GM18868 (cell line): ENCODE measurements around the gene ELL2.
A peak's percentile ranks its signal among the peaks of the same experiment; 100 is the strongest.

Source experiments
- ATAC-seq: cut with Tn5 transposase; IDR thresholded peaks from one replicate; pipeline ENCODE4 v1.9.1; 2021; ENCODE audit warnings: mild to moderate bottlenecking, moderate library complexity; ENCODE audit not compliant: unreplicated experiment

ELL2 gene

GRCh38 chr5:95956900-95957293, 4.8 kb downstream of the ELL2 start:
- ATAC-seq, result no peak

- no peak for ATAC-seq
Observed at GRCh38 chr5:95956021-95956899, 5.4 kb downstream of the ELL2 start.

DNA sequence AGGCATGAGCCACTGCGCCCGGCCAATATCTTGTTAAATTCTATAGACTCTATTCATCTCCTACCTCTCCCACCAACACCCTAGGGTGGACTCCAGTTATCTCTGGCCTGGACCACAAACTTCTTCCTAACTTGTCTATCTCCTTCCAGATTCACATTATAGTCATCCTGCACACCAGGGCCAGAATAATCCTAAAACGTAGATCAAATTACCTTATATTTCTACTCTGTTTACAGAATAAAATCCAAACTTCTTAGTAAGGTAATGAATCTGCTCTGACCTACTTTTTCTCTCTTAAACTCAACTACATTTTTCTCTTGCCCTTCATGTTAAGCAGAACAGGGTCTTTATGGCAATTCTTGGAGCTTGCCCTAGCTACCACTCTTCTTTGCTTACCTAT, 6.9 kb downstream of the ELL2 start:
- no peak for ATAC-seq

DNA sequence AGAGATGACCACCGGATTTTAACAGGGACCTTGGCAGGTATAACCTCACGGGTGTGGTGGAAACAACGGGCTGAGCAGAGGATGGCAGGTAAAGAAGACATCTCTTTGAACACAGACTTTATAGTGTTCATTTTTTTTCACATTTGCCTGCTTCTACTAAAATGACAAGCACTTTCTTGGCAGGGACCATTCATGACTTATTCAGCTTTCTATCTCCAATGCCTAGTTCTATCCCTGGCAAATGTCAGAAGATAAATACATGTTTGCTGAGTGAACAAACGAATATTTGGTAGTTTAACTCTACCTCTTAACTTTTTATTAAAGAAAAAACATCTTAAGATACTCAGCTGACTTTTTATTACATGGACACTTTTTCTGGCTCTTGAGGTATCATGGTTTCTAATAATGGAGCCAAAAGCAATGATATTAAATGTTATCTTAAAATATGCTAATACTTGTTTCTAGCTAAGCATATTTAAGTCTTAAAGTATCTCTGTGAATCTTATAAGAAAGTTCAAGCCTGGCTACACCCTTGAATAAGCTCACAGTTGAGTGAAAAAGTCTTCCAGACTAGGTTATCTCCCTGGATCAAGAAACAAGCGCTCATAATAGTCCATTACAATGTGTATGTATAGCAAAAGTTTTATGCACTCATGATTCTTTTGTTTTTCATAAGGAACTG, 8.5 kb downstream of the ELL2 start:
- ATAC-seq, result no peak

DNA sequence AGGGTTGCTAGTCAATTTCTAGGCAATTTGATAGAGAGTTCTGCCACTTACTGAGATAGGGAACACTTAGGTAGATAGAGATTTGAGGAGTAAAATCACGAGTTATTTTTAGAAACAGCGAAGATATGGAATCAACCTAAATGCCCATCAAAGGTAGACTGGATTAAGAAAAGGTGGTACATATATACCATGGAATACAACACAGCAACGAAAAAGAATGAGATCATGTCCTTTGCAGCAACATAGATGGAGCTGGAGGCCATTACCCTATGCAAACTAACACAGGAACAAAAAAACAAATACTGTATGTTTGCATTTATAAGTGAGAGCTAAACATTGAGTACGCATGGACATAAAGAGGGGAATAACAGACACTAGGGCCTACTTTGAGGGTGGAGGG, 9.7 kb downstream of the ELL2 start:
- ATAC-seq, result no peak

- ATAC-seq, result peak; percentile 61
Observed at GRCh38 chr5:95949810-95950209, 11.8 kb downstream of the ELL2 start.

- ATAC-seq, result no peak
Observed at GRCh38 chr5:95948631-95949030, 13.0 kb downstream of the ELL2 start.

DNA sequence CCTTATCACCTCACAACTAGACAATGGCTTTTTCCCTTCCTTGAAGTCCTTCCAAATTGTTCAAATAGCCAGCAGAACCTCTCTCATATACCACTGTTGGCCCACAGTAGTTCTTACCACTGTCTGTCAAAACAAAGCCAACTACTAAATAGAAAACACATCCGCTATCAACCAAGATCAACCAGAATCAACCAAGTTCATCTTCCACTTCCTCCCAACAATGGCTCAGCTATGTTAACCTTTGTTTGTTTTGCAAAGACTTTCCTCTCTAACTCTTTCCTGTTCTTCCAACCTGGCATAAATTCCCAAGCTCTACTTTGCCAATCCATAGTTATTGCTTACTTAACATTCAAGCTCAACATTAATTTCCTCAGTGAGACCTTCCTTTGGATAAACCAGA, 15.2 kb downstream of the ELL2 start:
- no peak for ATAC-seq

- ATAC-seq, result no peak
Observed at GRCh38 chr5:95942968-95943367, 18.7 kb downstream of the ELL2 start.

DNA sequence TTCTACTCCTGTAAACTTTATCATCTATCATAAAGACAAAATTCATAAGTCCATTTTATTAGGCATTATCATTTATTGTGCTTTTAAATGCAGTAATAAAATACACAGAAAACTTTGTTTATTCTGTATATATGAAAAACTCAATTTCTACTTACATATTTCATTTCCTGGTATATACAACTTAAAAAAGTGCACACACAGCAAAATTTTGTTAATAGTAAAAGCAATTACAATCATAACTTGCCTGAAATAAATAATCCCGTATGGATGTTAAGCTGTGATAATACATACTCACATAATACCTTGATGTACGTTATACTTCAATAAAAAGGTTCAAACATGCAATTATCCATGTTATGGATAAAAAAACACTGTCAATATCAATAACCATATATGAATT, 19.2 kb downstream of the ELL2 start:
- ATAC-seq, result no peak

GRCh38 chr5:95941756-95942155, 19.9 kb downstream of the ELL2 start:
- no peak for ATAC-seq

GRCh38 chr5:95940758-95941682, 20.6 kb downstream of the ELL2 start:
- ATAC-seq, result no peak

DNA sequence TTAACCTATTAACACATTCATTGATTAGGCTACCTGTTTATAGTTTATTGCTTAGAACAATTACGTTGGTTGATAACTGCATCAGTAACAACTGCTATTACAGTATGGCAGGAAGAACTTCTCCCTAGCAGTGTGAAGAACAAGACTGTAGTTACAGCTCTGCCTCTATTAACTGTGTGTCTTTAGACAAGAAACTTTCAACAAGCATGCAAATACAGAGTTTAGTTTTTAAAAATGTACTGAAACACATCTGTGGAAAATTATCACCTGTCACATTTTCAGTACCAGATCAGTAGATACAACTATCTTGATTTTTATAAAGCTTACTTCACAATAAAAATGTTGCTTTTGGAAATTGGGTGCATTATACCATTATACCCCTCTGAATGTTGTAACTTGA, 22.2 kb downstream of the ELL2 start:
- ATAC-seq, result peak; percentile 49

GRCh38 chr5:95938766-95939165, 22.9 kb downstream of the ELL2 start:
- no peak for ATAC-seq

DNA sequence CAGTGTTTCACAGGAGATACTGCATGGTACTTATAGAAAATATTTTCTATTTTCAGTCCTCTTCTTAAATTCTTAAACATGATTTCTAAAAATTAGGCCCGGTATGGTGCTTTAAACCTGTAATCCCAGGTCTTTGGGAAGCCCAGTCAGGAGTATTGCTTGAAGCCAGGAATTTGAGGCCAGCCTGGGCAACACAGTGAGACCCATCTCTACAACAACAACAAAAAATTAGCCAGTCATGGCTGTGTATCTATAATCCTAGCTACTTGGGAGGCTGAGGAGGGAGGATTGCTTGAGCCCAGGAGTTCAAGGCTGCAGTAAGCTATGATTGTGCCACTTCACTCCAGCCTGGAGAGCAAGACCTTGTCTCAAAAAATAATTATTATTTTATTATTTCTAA, 23.3 kb downstream of the ELL2 start:
- no peak for ATAC-seq

DNA sequence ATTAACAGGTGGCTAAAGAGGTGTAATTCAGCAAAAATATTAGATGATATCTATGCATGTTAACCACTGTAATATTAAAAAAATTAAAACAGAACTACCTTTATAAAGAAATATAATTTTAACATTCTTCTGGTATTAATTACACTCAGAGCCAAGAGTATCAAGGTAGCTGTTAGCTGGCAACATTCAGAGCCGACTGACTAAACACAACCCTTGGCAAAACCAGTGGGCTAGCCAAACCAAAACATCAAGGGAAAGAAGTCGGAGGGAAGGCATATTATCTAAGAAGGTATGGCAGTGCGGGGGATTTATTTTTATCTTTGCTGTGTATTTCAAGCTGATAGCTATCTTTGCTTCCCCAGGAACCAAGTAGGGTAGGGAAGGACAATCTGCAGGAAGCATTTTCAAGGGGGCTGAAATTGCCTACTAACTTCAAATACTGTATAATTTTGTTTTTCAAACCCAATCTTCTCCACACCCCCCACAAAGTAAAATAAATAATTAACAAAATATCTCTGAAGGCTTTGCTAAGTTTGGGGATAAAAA, 24.0 kb downstream of the ELL2 start:
- ATAC-seq, result no peak

DNA sequence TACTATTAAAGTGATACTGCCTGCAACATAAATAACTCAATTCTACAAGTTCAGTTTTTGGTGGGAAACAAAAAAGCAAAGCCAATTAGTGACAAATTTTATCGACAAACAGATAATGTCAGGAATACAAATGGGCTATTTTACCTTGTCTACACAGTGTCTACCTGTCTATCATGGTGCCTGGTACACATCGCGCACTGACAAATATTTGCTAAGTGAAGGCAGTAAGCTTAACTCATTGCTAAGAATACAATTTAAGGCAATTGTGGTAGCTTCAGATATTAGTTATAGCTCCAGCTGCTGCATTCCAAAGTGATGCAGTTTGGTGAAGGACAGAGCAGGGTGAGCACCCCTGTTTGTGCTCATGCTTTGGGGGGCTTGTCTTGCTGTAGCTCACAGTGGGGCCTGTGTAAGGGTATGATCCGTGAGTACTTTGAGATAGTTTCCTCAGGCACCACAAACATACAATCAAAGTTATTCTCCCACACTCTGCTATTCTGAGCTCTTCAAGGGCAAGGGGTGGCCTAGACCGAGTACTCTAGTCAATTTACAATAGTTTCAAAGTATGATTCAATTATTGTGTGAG, 24.7 kb downstream of the ELL2 start:
- no peak for ATAC-seq

GRCh38 chr5:95935553-95936100, 26.0 kb downstream of the ELL2 start:
- no peak for ATAC-seq

GRCh38 chr5:95934207-95934804, 27.3 kb downstream of the ELL2 start:
- ATAC-seq, result no peak

- ATAC-seq, result no peak
Observed at GRCh38 chr5:95932941-95933340, 28.7 kb downstream of the ELL2 start.
